Tibial nerve (tissue), 4 donors: ENCODE results near the gene MMP3. TPM values are rescaled to one million over a fixed set of nuclear protein-coding genes. Genes with fewer than 3 reads are reported as not detected.

Experiments used
- DNase-seq, 2 donors: peaks; one replicate each; pipeline ENCODE4 v3.0.0-alpha.2; 2019; ENCODE audit warnings: low spot score in 2 of 2
- H3K27ac ChIP-seq, 4 donors: fragments of 200-600 bp; sonication (generic) in 3 of 4; one replicate each; pipeline ENCODE4 v1.5.1; 2017 to 2019; ENCODE audit warnings: mild to moderate bottlenecking in 1 of 4
- H3K27me3 ChIP-seq, 2 donors: fragments of 200-600 bp; sonication (generic) in 1 of 2; one replicate each; pipeline versions ENCODE4 v1.5.1 to v1.6.0; 2017 to 2019
- H3K36me3 ChIP-seq, 3 donors: fragments of 200-600 bp; sonication (generic); one replicate each; pipeline ENCODE4 v1.5.1; 2018 to 2019
- H3K4me1 ChIP-seq, 4 donors: fragments of 200-600 bp; sonication (generic) in 3 of 4; one replicate each; pipeline ENCODE4 v1.5.1; 2017 to 2019
- H3K4me3 ChIP-seq, 4 donors: fragments of 200-600 bp; sonication (generic) in 3 of 4; one replicate each; pipeline ENCODE4 v1.5.1; 2017 to 2019; ENCODE audit warnings: mild to moderate bottlenecking in 1 of 4, moderate library complexity in 1 of 4
- H3K9me3 ChIP-seq, 4 donors: fragments of 200-600 bp; sonication (generic) in 3 of 4; one replicate each; pipeline ENCODE4 v1.5.1; 2017 to 2019
- CTCF ChIP-seq, 5 experiments: fragments of 200-600 bp in 3 of 5; fragments of 450-650 bp in 2 of 5; sonication (generic) in 3 of 5; IDR thresholded peaks; one replicate each; pipeline ENCODE4 v1.5.1; 2016 to 2019; ENCODE audit warnings: antibody characterized with exemption in 5 of 5, mild to moderate bottlenecking in 3 of 5, moderate library complexity in 2 of 5
- EP300 ChIP-seq, 2 donors: sonication (generic); formaldehyde crosslinking; IDR thresholded peaks; one replicate each; pipeline ENCODE4 v1.6.1; 2017; ENCODE audit warnings: antibody characterized with exemption in 2 of 2, mild to moderate bottlenecking in 1 of 2
- POLR2A ChIP-seq, 2 donors: fragments of 450-650 bp; IDR thresholded peaks; one replicate each; pipeline ENCODE4 v1.6.1; 2017; ENCODE audit warnings: antibody characterized with exemption in 2 of 2, mild to moderate bottlenecking in 2 of 2, moderate library complexity in 2 of 2
- WGBS, 2 donors: methylation state at CpG; one replicate each; pipeline ENCODE4 v1.1.5; 2018; 5-methylcytosine and 5-hydroxymethylcytosine counted together
- total RNA-seq, 4 donors: library from RNA; depleted of rRNA; stranded (reverse); fragments of >200 nt; gene quantifications; one replicate each; pipeline ENCODE4 v1.1.0, GENCODE V29; 2016

MMP3 gene
- total RNA-seq, 4 donors from 2014 or later = 6.1 to 545 (median 85.1) TPM

- no peaks in the 10 kb centered on the region for H3K4me1 ChIP-seq
- DNase-seq = no peak
- 24 to 53% methylated on average over 1 of the region's 1 CpG for WGBS, 2 donors
- no peaks in the 10 kb centered on the region for H3K27me3 ChIP-seq
- H3K36me3 ChIP-seq = no peaks in the 10 kb centered on the region
- H3K4me3 ChIP-seq = peak overlapping the region in 1 of 4 donors; percentile 18
- no peak for TF ChIP-seq EP300 (IDR thresholded peaks at IDR 0.05)
- TF ChIP-seq POLR2A (IDR thresholded peaks at IDR 0.05) = no peak
- no peak for TF ChIP-seq CTCF (IDR thresholded peaks at IDR 0.05)
- H3K9me3 ChIP-seq = no peaks in the 10 kb centered on the region
- no peak overlapping the region for H3K27ac ChIP-seq
Measured at GRCh38 chr11:102842930-102843329, 479 bp downstream of the MMP3 start.

GRCh38 chr11:102840018-102840417 lies 3.4 kb downstream of the MMP3 start:
- WGBS, 2 donors = 49 to 52% methylated on average over 5 of the region's 5 CpGs
- H3K9me3 ChIP-seq = no peaks in the 10 kb centered on the region
- no peaks in the 10 kb centered on the region for H3K27me3 ChIP-seq
- TF ChIP-seq CTCF (IDR thresholded peaks at IDR 0.05) (no peak), POLR2A (IDR thresholded peaks at IDR 0.05) (no peak), EP300 (IDR thresholded peaks at IDR 0.05) (no peak)
- H3K4me1 ChIP-seq = no peaks in the 10 kb centered on the region
- H3K36me3 ChIP-seq = no peaks in the 10 kb centered on the region
- no peak overlapping the region for H3K4me3 ChIP-seq
- H3K27ac ChIP-seq = no peak overlapping the region
- no peak for DNase-seq

- Histone ChIP-seq H3K4me3 (no peak overlapping the region), H3K27me3 (no peaks in the 10 kb centered on the region), H3K9me3 (no peaks in the 10 kb centered on the region), H3K4me1 (no peaks in the 10 kb centered on the region), H3K27ac (no peak overlapping the region), H3K36me3 (no peaks in the 10 kb centered on the region)
- no peak for DNase-seq
- 60 to 73% methylated on average over 2 of the region's 2 CpGs for WGBS, 2 donors
- no peak for TF ChIP-seq POLR2A (IDR thresholded peaks at IDR 0.05)
- TF ChIP-seq CTCF (IDR thresholded peaks at IDR 0.05) = no peak
- TF ChIP-seq EP300 (IDR thresholded peaks at IDR 0.05) = no peak
Measured at GRCh38 chr11:102837646-102838045, 5.8 kb downstream of the MMP3 start.

- H3K9me3 ChIP-seq = no peaks in the 10 kb centered on the region
- TF ChIP-seq CTCF (IDR thresholded peaks at IDR 0.05) = no peak
- TF ChIP-seq POLR2A (IDR thresholded peaks at IDR 0.05) = no peak
- TF ChIP-seq EP300 (IDR thresholded peaks at IDR 0.05) = no peak
- no peaks in the 10 kb centered on the region for H3K36me3 ChIP-seq
- 84 to 87% methylated on average over 2 of the region's 2 CpGs for WGBS, 2 donors
- no peak overlapping the region for H3K4me3 ChIP-seq
- H3K27me3 ChIP-seq = no peaks in the 10 kb centered on the region
- H3K4me1 ChIP-seq = no peaks in the 10 kb centered on the region
- DNase-seq = no peak
- no peak overlapping the region for H3K27ac ChIP-seq
Measured at GRCh38 chr11:102837156-102837555, 6.3 kb downstream of the MMP3 start.

- Histone ChIP-seq H3K36me3 (no peaks in the 10 kb centered on the region), H3K27me3 (no peaks in the 10 kb centered on the region), H3K27ac (no peak overlapping the region), H3K4me1 (no peaks in the 10 kb centered on the region), H3K4me3 (no peak overlapping the region), H3K9me3 (no peaks in the 10 kb centered on the region)
- TF ChIP-seq EP300 (IDR thresholded peaks at IDR 0.05) = peak in 1 of 2 donors; percentile 28
- no peak for TF ChIP-seq POLR2A (IDR thresholded peaks at IDR 0.05)
- 53 to 58% methylated on average over 3 of the region's 3 CpGs for WGBS, 2 donors
- DNase-seq = peak in 1 of 2 donors; percentile 32
Measured at GRCh38 chr11:102836290-102836875, 7.0 kb downstream of the MMP3 start.

GRCh38 chr11:102833731-102834130 lies 9.7 kb downstream of the MMP3 start:
- Histone ChIP-seq H3K36me3 (no peaks in the 10 kb centered on the region), H3K4me3 (no peak overlapping the region), H3K4me1 (no peaks in the 10 kb centered on the region), H3K27ac (no peak overlapping the region), H3K27me3 (no peaks in the 10 kb centered on the region), H3K9me3 (no peaks in the 10 kb centered on the region)
- 89 to 92% methylated on average over 2 of the region's 2 CpGs for WGBS, 2 donors
- TF ChIP-seq EP300 (IDR thresholded peaks at IDR 0.05) (peak in 1 of 2 donors; percentile 9), POLR2A (IDR thresholded peaks at IDR 0.05) (no peak), CTCF (IDR thresholded peaks at IDR 0.05) (no peak)
- DNase-seq = no peak
